GM12873 (cell line): ENCODE measurements around the gene NCAPD3.

ENCODE experiments used
- CTCF ChIP-seq: IDR thresholded peaks from 2 replicates; pipeline ENCODE4 v1.5.1; 2012; ENCODE audit warnings: low read depth, mild to moderate bottlenecking, moderate library complexity, low read length, control low read depth; ENCODE audit not compliant: insufficient read depth; ENCODE audit errors: missing control alignments

Gene NCAPD3

GRCh38 chr11:134155456-134155855 is 68.3 kb downstream of the NCAPD3 start:
- no peak for TF ChIP-seq CTCF

DNA sequence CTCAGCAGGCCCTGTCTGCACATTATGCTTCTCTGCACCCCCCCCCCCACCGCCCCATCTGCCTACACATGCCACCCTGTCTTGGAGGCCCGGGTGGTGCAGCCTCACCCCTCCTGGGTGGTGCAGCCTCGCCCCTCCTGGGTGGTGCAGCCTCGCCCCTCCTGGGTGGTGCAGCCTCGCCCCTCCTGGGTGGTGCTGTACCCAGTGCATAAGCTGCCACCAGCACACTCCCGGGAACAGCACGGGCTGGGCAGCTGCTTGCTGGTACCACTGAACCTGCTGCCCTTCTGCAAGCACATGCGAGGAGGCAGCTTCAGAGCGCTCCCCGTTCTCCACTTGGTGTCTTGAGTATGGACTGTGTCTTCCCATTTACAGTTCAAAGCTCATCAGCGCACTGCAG is 69.3 kb downstream of the NCAPD3 start:
- TF ChIP-seq CTCF, result no peak

- TF ChIP-seq CTCF, result no peak
Observed at GRCh38 chr11:134153147-134153905, 70.4 kb downstream of the NCAPD3 start.

DNA sequence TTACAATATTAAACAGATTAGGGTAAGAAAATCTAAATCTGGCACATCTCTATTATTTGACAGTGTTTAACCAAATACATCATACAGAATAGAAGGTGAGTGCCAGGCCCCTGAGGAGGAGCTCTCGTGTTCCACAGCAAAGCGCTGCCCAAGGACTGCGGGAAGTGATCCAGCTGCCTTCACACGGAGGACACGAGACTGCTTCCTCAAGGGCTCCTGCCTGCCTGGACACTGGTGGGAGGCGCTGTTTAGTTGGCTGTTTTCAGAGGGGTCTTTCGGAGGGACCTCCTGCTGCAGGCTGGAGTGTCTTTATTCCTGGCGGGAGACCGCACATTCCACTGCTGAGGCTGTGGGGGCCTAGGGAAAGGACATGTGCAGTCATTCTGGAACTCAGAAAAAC is 71.1 kb downstream of the NCAPD3 start:
- TF ChIP-seq CTCF, result no peak

- no peak for TF ChIP-seq CTCF
Observed at GRCh38 chr11:134151083-134151747, 72.6 kb downstream of the NCAPD3 start.

DNA sequence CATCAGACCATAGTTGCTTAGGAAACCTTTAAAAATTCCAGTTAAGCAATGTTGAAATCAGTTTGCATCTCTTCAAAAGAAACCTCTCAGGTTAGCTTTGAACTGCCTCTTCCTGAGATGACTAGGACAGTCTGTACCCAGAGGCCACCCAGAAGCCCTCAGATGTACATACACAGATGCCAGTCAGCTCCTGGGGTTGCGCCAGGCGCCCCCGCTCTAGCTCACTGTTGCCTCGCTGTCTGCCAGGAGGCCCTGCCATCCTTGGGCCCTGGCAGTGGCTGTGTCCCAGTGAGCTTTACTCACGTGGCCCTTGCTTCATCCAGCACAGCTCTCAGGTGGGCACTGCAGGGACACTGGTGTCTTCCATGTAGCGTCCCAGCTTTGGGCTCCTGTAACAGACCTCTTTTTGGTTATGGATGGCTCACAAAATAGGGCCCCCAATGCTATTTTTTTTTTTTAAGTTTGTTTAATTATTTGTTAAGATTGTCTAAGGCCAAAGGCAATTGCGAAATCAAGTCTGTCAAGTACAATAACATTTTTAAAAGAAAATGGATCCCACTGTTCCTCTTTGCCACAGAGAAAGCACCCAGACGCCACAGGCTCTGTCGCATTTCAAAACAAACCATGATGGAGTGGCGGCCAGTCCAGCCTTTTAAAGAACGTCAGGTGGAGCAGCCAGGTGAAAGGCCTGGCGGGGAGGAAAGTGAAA is 73.4 kb downstream of the NCAPD3 start:
- no peak for TF ChIP-seq CTCF

DNA sequence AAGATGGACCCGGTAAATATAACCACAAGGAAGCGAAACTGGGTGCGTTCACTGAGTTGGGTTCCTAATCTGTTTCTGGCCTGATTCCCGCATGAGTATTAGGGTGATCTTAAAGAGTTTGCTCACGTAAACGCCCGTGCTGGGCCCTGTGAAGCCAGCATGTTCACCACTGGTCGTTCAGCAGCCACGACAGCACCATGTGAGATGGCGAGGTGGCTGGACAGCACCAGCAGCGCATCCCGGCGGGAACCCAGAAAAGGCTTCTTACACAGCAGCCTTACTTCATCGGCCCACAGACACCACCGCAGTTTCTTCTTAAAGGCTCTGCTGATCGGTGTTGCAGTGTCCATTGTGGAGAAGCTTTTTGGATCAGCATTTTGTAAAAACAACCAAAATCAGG is 74.4 kb downstream of the NCAPD3 start:
- TF ChIP-seq CTCF, result no peak
